Brain microvascular endothelial cell (primary cell): ENCODE results near the gene REEP1.

ENCODE experiments used
- DNase-seq: peaks from one replicate; pipeline ENCODE4 v3.0.0-alpha.2; 2020
- H3K27ac ChIP-seq: fragments of 250-450 bp; sonication (Bioruptor Pico); 2 replicates; pipeline ENCODE4 v1.5.1; 2020; ENCODE audit warnings: mild to moderate bottlenecking, moderate library complexity
- H3K27me3 ChIP-seq: fragments of 250-450 bp; sonication (Bioruptor Pico); replicated peaks from 2 replicates; pipeline ENCODE4 v1.5.1; 2020; ENCODE audit warnings: mild to moderate bottlenecking
- H3K36me3 ChIP-seq: fragments of 250-450 bp; sonication (Bioruptor Pico); replicated peaks from 2 replicates; pipeline ENCODE4 v1.5.1; 2020; ENCODE audit warnings: mild to moderate bottlenecking
- H3K4me3 ChIP-seq: 2 replicates; pipeline ENCODE4 v1.5.1; 2011; ENCODE audit warnings: low read depth, mild to moderate bottlenecking, control low read depth, low read length, moderate library complexity
- CTCF ChIP-seq: IDR thresholded peaks from 2 replicates; pipeline ENCODE4 v1.5.1; 2011; ENCODE audit warnings: low read depth, mild to moderate bottlenecking, moderate library complexity, low read length, control low read depth, inconsistent platforms; ENCODE audit errors: missing control alignments
- in situ Hi-C: cut with HindIII; loops from 2 replicates; pipeline ENCODE4 v1.10.0; 2017; ENCODE audit warnings: low sequenced_read_pairs, low pct_ligation_motif_present

Gene REEP1

GRCh38 chr2:86193901-86194567 lies 143.4 kb downstream of the REEP1 start:
- peak; percentile 28 for TF ChIP-seq CTCF
- Histone ChIP-seq H3K36me3 (no peaks in the 10 kb centered on the region), H3K4me3 (peak overlapping the region; percentile 98), H3K27me3 (no peaks in the 10 kb centered on the region), H3K27ac (peak overlapping the region; percentile 24)
- in situ Hi-C loops = no loop called here
- no peak for DNase-seq

- Histone ChIP-seq H3K27me3 (no peaks in the 10 kb centered on the region), H3K36me3 (no peaks in the 10 kb centered on the region), H3K27ac (no peak overlapping the region), H3K4me3 (no peak overlapping the region)
- DNase-seq = no peak
- in situ Hi-C loops = no loop called here
- TF ChIP-seq CTCF = no peak
These were observed 147.5 kb downstream of the REEP1 start for GRCh38 chr2:86189782-86190416.

GRCh38 chr2:86186431-86186830 lies 151.0 kb downstream of the REEP1 start:
- H3K36me3 ChIP-seq = no peaks in the 10 kb centered on the region
- in situ Hi-C loops = no loop called here
- TF ChIP-seq CTCF = no peak
- H3K27ac ChIP-seq = no peak overlapping the region
- H3K27me3 ChIP-seq = no peaks in the 10 kb centered on the region
- H3K4me3 ChIP-seq = no peak overlapping the region
- DNase-seq = no peak

GRCh38 chr2:86185517-86186212 lies 151.8 kb downstream of the REEP1 start:
- peaks cover 2% of the 10 kb centered on the region for H3K36me3 ChIP-seq
- DNase-seq = no peak
- no peaks in the 10 kb centered on the region for H3K27me3 ChIP-seq
- TF ChIP-seq CTCF = no peak
- H3K4me3 ChIP-seq = no peak overlapping the region
- no peak overlapping the region for H3K27ac ChIP-seq
- in situ Hi-C loops = no loop called here

GRCh38 chr2:86176597-86176996 lies 160.8 kb downstream of the REEP1 start:
- Histone ChIP-seq H3K4me3 (no peak overlapping the region), H3K27me3 (no peaks in the 10 kb centered on the region), H3K27ac (no peak overlapping the region), H3K36me3 (peaks cover 30% of the 10 kb centered on the region)
- in situ Hi-C loops = no loop called here
- TF ChIP-seq CTCF = no peak
- DNase-seq = no peak
